Psoas muscle (tissue), 8 donors: Measurements from ENCODE around the gene CHMP6. TPM values are rescaled to one million over a fixed set of nuclear protein-coding genes. Genes with fewer than 3 reads are reported as not detected.

Source experiments
- ATAC-seq, 4 donors: fragments of 200-7000 bp; cut with Tn5 transposase; one replicate each; pipeline ENCODE4 v1.9.1; 2020; ENCODE audit warnings: moderate library complexity in 3 of 4, mild to moderate bottlenecking in 2 of 4
- DNase-seq, 2 donors: peaks; one replicate each; pipeline ENCODE4 v3.0.0-alpha.2; 2020
- H3K27ac ChIP-seq: fragments of 200-600 bp; one replicate; pipeline ENCODE4 v1.8.0; 2022
- H3K27me3 ChIP-seq, 3 donors: fragments of 200-600 bp in 1 of 3; one replicate each; pipeline versions ENCODE4 v1.6.1 to v1.8.0; 2013 to 2022; ENCODE audit warnings: low read length in 2 of 3, mild to moderate bottlenecking in 2 of 3, moderate library complexity in 1 of 3; ENCODE audit not compliant: insufficient read depth in 3 of 3
- H3K36me3 ChIP-seq, 2 donors: fragments of 200-600 bp in 1 of 2; one replicate each; pipeline versions ENCODE4 v1.6.1 to v1.8.0; 2013 to 2022; ENCODE audit warnings: low read depth in 1 of 2, mild to moderate bottlenecking in 1 of 2, moderate library complexity in 1 of 2; ENCODE audit not compliant: insufficient read depth in 1 of 2
- H3K4me1 ChIP-seq: fragments of 200-600 bp; one replicate; pipeline ENCODE4 v1.8.0; 2022
- H3K4me3 ChIP-seq: fragments of 200-600 bp; one replicate; pipeline ENCODE4 v1.8.0; 2022; ENCODE audit warnings: mild to moderate bottlenecking
- H3K9me3 ChIP-seq: fragments of 200-600 bp; one replicate; pipeline ENCODE4 v1.8.0; 2022
- WGBS, 3 donors: extraction: QIAGEN DNeasy Blood & Tissue Kit; methylation state at CpG; one replicate each; pipeline versions ENCODE4 v1.1.6 to v1.1.7; 2013; 5-methylcytosine and 5-hydroxymethylcytosine counted together
- intact Hi-C, 2 donors: fragments of 100-400 bp; cut with DNase I; formaldehyde crosslinking; loops; one replicate each; pipeline versions ENCODE4 v1.11.0 to v1.14.2; 2022
- polyA plus RNA-seq, 3 donors: library from polyadenylated mRNA; stranded (reverse); fragments of 200-250 nt; gene quantifications; one replicate each; pipeline ENCODE4 v1.2.3, GENCODE V29; 2013
- total RNA-seq, 4 donors: library from RNA; stranded (reverse); fragmentation: NEBNext Ultra II Directional in 2 of 4; extraction: Animal tissue kit (Norgen Biotek cat#: 25700) in 2 of 4; gene quantifications; one replicate each; pipeline versions ENCODE4 v1.2.1 to v1.2.4, GENCODE V29; 2021 to 2023
- TF ChIP-seq, protein P1 (sequence below): fragments of 200-600 bp; IDR thresholded peaks from one replicate; pipeline ENCODE4 v1.8.0; 2022; ENCODE audit warnings: antibody characterized with exemption
- donor health status: healthy with polysubstance abuse.
- donor health status: DM: no; HTN: no; CAD: no; lungs with moderate emphysema.
- donor health status: Bipolar disorder and iron deficiency.
- donor health status: healthy.
- donor health status: DM: yes; HTN: yes; CAD: no.
- donor health status: DM: no; HTN: no; CAD: no.
- donor health status: DM: no; HTN: no; CAD: no.
- donor health status: DM: yes; HTN: yes; CAD: no.

CHMP6 gene
- total and polyA plus RNA-seq, 7 donors = 32.0 to 53.2 (median 36.9) TPM

DNA sequence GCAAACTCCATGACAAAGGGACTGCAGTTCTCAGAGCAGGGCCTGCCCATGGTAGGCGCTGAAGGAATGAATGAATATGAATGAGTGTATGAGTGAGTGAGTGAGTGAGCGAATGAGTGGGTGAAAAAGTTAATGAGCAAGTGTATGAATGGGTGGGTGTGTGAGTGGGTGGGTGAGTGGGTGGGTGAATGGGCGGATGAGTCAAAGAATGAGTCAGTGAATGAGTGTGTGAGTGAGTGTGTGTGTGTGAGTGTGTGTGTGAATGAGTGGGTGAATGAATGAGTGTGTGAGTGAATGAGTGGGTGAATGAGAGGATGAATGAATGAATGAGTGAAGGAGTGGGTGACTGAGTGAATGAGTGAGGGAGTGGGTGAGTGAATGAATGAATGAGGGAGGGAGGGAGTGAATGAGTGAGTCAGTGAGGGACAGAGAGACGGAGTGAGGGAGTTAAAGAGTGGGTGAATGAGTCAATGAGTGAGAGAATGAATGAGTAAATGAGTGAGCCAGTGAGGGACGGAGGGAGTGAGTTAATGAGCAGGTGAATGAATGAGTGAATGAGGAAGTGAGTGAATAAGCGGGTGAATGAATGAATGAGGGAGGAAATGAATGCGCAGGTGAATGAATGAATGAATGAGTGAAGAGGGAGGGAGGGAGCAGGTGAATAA, 11.1 kb upstream of the CHMP6 start:
- intact Hi-C loops = loop anchor here (2.0 to 5.0 kb wide), 2 partner anchors 113 to 554 kb away; no protein-coding TSS in a partner anchor

DNA sequence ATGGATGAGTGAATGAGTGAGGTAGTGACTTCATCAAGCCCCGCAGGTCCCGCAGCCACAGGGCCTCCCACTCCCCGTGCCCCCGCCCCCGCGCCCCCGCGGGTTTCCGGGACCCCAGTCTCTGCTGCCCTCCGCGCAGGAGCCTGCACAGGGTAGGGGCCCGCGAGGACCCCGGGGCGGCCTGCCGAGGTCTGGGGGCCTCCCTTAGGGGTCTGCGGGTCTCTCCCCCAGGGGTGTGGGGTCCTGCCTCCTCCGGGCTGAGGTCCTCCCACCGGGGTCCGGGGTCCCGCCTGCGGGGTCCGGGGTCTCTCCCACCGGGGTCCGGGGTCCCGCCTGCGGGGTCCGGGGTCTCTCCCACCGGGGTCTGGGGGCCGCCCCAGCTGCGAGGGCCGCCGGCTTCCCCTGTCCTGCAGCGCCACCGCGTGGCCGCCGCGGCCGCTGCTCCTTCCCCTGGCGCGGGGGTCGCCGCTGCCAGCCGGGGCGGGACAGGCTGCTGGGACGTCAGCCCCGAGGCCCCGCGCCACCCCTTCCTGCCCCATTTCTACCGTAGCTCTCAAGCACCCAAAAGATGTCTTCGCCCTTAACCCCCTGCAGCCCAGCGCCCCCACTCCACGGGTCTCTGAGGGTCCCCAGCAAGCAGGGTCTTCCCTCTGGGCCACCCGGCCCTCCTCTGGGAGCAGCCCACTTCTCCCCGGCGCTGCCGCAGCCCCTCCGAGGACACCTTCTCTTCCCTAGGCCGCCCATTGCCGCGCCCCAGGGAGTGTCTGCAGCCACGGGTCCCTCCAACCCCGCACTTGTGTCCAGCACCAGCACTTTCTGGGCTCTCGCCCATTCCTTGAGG, 10.4 kb upstream of the CHMP6 start:
- Histone ChIP-seq H3K4me1 (peaks cover 4% of the 10 kb centered on the region), H3K27me3 (peaks cover 0 to 7% (median 3%) of the 10 kb centered on the region in 3 donors), H3K9me3 (no peaks in the 10 kb centered on the region), H3K36me3 (no peaks in the 10 kb centered on the region), H3K4me3 (peak overlapping the region; percentile 36), H3K27ac (no peak overlapping the region)
- intact Hi-C loops = loop anchor here (2.0 to 5.0 kb wide), 2 partner anchors 114 to 554 kb away; no protein-coding TSS in a partner anchor
- ATAC-seq (peak; percentile 52 to 72 (median 62)), DNase-seq (peak in 1 of 2 donors; percentile 63)
- WGBS, 3 donors = 9 to 16% (median 12%) methylated on average over 34 to 65 of the region's 65 CpGs
- TF ChIP-seq, protein P1, sequence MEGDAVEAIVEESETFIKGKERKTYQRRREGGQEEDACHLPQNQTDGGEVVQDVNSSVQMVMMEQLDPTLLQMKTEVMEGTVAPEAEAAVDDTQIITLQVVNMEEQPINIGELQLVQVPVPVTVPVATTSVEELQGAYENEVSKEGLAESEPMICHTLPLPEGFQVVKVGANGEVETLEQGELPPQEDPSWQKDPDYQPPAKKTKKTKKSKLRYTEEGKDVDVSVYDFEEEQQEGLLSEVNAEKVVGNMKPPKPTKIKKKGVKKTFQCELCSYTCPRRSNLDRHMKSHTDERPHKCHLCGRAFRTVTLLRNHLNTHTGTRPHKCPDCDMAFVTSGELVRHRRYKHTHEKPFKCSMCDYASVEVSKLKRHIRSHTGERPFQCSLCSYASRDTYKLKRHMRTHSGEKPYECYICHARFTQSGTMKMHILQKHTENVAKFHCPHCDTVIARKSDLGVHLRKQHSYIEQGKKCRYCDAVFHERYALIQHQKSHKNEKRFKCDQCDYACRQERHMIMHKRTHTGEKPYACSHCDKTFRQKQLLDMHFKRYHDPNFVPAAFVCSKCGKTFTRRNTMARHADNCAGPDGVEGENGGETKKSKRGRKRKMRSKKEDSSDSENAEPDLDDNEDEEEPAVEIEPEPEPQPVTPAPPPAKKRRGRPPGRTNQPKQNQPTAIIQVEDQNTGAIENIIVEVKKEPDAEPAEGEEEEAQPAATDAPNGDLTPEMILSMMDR = peak; percentile 83

More for the DNA sequence above, 11.1 kb upstream of the CHMP6 start:
- H3K36me3 ChIP-seq = no peaks in the 10 kb centered on the region
- H3K4me3 ChIP-seq = peak overlapping the region; percentile 36
- 63 to 67% (median 66%) methylated on average over 7 of the region's 7 CpGs for WGBS, 3 donors
- H3K9me3 ChIP-seq = no peaks in the 10 kb centered on the region
- peaks cover 0 to 7% (median 3%) of the 10 kb centered on the region in 3 donors for H3K27me3 ChIP-seq
- peaks cover 4% of the 10 kb centered on the region for H3K4me1 ChIP-seq
- DNase-seq (no peak), ATAC-seq (no peak)
- TF ChIP-seq, protein P1 = no peak
- H3K27ac ChIP-seq = no peak overlapping the region

DNA sequence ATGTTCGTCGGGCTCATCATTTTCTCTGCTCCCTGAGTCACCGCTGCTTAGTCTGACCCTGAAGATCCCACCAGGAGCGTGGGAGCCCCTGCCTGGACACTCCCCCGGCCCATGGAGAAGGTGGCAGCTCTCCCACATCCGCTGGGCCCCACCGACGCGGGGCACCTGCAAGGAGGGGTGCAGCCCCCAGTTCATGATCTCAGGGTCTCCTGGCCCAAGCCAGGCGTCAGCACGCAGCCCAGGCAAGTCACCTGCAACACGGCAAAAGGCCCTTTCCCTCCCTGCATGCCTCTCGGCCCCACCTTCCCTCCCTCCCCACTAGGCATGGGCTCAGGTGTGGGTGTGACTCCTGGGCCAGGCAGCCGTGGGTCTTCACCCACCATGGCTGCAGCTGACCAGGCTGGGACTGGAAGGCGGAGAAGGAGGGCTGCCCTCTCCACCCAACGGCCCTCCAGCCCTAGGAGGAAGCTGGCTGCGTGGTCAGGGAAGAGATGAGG, 9.7 kb upstream of the CHMP6 start:
- Histone ChIP-seq H3K36me3 (no peaks in the 10 kb centered on the region), H3K9me3 (no peaks in the 10 kb centered on the region), H3K4me1 (peaks cover 4% of the 10 kb centered on the region), H3K27me3 (peaks cover 0 to 7% (median 3%) of the 10 kb centered on the region in 3 donors), H3K4me3 (no peak overlapping the region), H3K27ac (no peak overlapping the region)
- TF ChIP-seq, protein P1 = no peak
- no peak for ATAC-seq
- peak in 1 of 2 donors; percentile 48 for DNase-seq
- intact Hi-C loops = loop anchor here (2.0 to 5.0 kb wide), 2 partner anchors 115 to 555 kb away; no protein-coding TSS in a partner anchor
- 73 to 76% (median 74%) methylated on average over 17 of the region's 17 CpGs for WGBS, 3 donors

DNA sequence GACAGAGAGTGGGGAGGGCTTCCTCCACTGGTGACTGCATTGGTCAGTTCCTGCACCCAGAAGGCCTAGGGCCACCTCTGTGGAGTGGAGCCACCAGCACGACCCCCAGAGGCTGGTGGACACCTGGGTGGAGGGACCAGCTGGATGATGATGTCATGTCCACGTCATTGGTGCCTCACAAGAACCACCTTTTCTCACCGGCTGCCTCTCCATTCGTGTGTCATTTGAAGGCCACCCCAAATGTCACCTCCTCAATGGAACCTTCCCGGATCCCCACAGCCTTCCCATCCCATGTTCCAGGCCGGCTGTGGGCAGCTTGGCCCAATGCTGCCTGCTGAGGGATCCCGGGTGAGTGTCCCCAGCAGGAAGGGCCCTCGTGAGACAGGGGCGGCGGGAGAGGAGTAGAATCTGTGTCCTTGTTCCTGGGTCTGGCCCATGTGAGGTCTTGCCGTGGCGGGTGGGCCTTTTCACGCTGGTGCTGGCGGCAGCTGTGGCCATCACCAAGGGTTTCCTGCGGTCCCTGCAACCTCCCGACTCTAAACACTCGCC, 9.1 kb upstream of the CHMP6 start:
- ATAC-seq (no peak), DNase-seq (peak in 1 of 2 donors; percentile 7)
- H3K27me3 ChIP-seq = peaks cover 0 to 7% (median 3%) of the 10 kb centered on the region in 3 donors
- no peak overlapping the region for H3K4me3 ChIP-seq
- TF ChIP-seq, protein P1 = no peak
- WGBS, 3 donors = 83 to 89% (median 84%) methylated on average over 17 of the region's 17 CpGs
- peaks cover 4% of the 10 kb centered on the region for H3K4me1 ChIP-seq
- no peaks in the 10 kb centered on the region for H3K36me3 ChIP-seq
- H3K9me3 ChIP-seq = no peaks in the 10 kb centered on the region
- intact Hi-C loops = loop anchor here in 1 of 2 donors (5.0 kb wide), 1 partner anchor 115 kb away; no protein-coding TSS in a partner anchor
- no peak overlapping the region for H3K27ac ChIP-seq
